CD14-positive monocyte (primary cell): Measurements from ENCODE around the gene UGCG. TPM values are rescaled to one million over a fixed set of nuclear protein-coding genes. Genes with fewer than 3 reads are reported as not detected.

Source experiments
- DNase-seq, 3 donors: peaks; one replicate each; pipeline ENCODE4 v3.0.0-alpha.2; 2011 to 2022
- H2AFZ ChIP-seq: 2 replicates; pipeline ENCODE4 v1.6.0; 2012; ENCODE audit warnings: mild to moderate bottlenecking, low read depth, low read length, inconsistent platforms; ENCODE audit not compliant: insufficient read depth, poor library complexity, severe bottlenecking
- H3K27ac ChIP-seq, 2 donors: 1 replicate in 1 of 2; 2 replicates in 1 of 2; pipeline ENCODE4 v1.5.1; 2012 to 2013; ENCODE audit warnings: low read length in 2 of 2, control low read depth in 1 of 2, inconsistent platforms in 1 of 2, low read depth in 1 of 2, mild to moderate bottlenecking in 1 of 2
- H3K27me3 ChIP-seq, 2 donors: one replicate each; pipeline versions ENCODE4 v1.6.0 to v1.6.1; 2011 to 2013; ENCODE audit warnings: low read length in 2 of 2; ENCODE audit not compliant: control insufficient read depth in 2 of 2, insufficient read depth in 2 of 2
- H3K36me3 ChIP-seq, 2 donors: replicated peaks in 1 of 2; 1 replicate in 1 of 2; 2 replicates in 1 of 2; pipeline versions ENCODE4 v1.5.1 to v1.6.1; 2012 to 2013; ENCODE audit warnings: low read length in 2 of 2, control low read depth in 1 of 2, inconsistent platforms in 1 of 2, mild to moderate bottlenecking in 1 of 2; ENCODE audit not compliant: insufficient read depth in 2 of 2, control insufficient read depth in 1 of 2
- H3K4me1 ChIP-seq, 2 donors: 1 replicate in 1 of 2; 2 replicates in 1 of 2; pipeline versions ENCODE4 v1.5.1 to v1.6.1; 2012 to 2013; ENCODE audit warnings: low read length in 2 of 2, control low read depth in 1 of 2, inconsistent platforms in 1 of 2, mild to moderate bottlenecking in 1 of 2, moderate library complexity in 1 of 2; ENCODE audit not compliant: insufficient read depth in 2 of 2, control insufficient read depth in 1 of 2
- H3K4me2 ChIP-seq: replicated peaks from 2 replicates; pipeline ENCODE3; 2012; ENCODE audit warnings: low read length, moderate library complexity, mild to moderate bottlenecking; ENCODE audit not compliant: poor library complexity, severe bottlenecking; ENCODE audit errors: extremely low read depth
- H3K4me3 ChIP-seq, 3 experiments: fragments of 200-600 bp in 1 of 3; sonication (generic) in 1 of 3; replicated peaks in 1 of 3; 1 replicate in 2 of 3; 2 replicates in 1 of 3; pipeline ENCODE4 v1.5.1; 2011 to 2013; ENCODE audit warnings: low read length in 3 of 3, mild to moderate bottlenecking in 3 of 3, control low read depth in 2 of 3, low read depth in 2 of 3, inconsistent platforms in 1 of 3, moderate library complexity in 1 of 3
- H3K79me2 ChIP-seq: 2 replicates; pipeline ENCODE4 v1.6.0; 2012; ENCODE audit warnings: mild to moderate bottlenecking, control low read depth, inconsistent platforms, low read length, moderate library complexity; ENCODE audit not compliant: insufficient read depth
- H3K9ac ChIP-seq: 2 replicates; pipeline ENCODE4 v1.6.0; 2017; ENCODE audit warnings: low read length, mild to moderate bottlenecking; ENCODE audit not compliant: insufficient read depth, poor library complexity, severe bottlenecking
- H3K9me3 ChIP-seq, 2 donors: replicated peaks in 1 of 2; 1 replicate in 1 of 2; 2 replicates in 1 of 2; pipeline versions ENCODE4 v1.5.1 to v1.6.1; 2012 to 2013; ENCODE audit warnings: low read length in 2 of 2, control low read depth in 1 of 2; ENCODE audit not compliant: control insufficient read depth in 1 of 2, insufficient read depth in 1 of 2
- H4K20me1 ChIP-seq: 2 replicates; pipeline ENCODE4 v1.6.0; 2012; ENCODE audit warnings: mild to moderate bottlenecking, low read length, control low read depth, moderate library complexity; ENCODE audit not compliant: insufficient read depth
- H3K27ac Mint-ChIP-seq, 7 donors: one replicate each; pipeline ENCODE4 v1.8.0; 2020; ENCODE audit warnings: mild to moderate bottlenecking in 7 of 7, mixed read lengths in 7 of 7, moderate library complexity in 6 of 7, inconsistent platforms in 2 of 7
- H3K27me3 Mint-ChIP-seq, 3 donors: one replicate each; pipeline ENCODE4 v1.8.0; 2021 to 2022; ENCODE audit warnings: low read depth in 3 of 3, mild to moderate bottlenecking in 3 of 3, mixed read lengths in 3 of 3, moderate library complexity in 3 of 3, inconsistent platforms in 1 of 3
- H3K36me3 Mint-ChIP-seq, 2 donors: one replicate each; pipeline ENCODE4 v1.8.0; 2020; ENCODE audit warnings: mixed read lengths in 2 of 2, inconsistent platforms in 1 of 2, mild to moderate bottlenecking in 1 of 2
- H3K4me1 Mint-ChIP-seq: one replicate; pipeline ENCODE4 v1.8.0; 2020; ENCODE audit warnings: mild to moderate bottlenecking, mixed read lengths
- H3K4me3 Mint-ChIP-seq, 2 donors: one replicate each; pipeline ENCODE4 v1.8.0; 2020; ENCODE audit warnings: mild to moderate bottlenecking in 2 of 2, mixed read lengths in 2 of 2, moderate library complexity in 1 of 2
- H3K9me3 Mint-ChIP-seq, 7 donors: one replicate each; pipeline ENCODE4 v1.8.0; 2020 to 2022; ENCODE audit warnings: mixed read lengths in 7 of 7, mild to moderate bottlenecking in 6 of 7, moderate library complexity in 6 of 7, inconsistent platforms in 2 of 7
- CTCF ChIP-seq: fragments of 200-600 bp; IDR thresholded peaks from one replicate; pipeline ENCODE4 v1.8.0; 2022; ENCODE audit warnings: antibody characterized with exemption, mild to moderate bottlenecking
- WGBS: methylation state at CpG from one replicate; pipeline ENCODE4 v1.1.5; 2013; ENCODE audit warnings: missing lambda C conversion rate; ENCODE audit not compliant: insufficient coverage; 5-methylcytosine and 5-hydroxymethylcytosine counted together
- intact Hi-C, 2 donors: fragments of 100-400 bp; cut with micrococcal nuclease; formaldehyde crosslinking; loops; one replicate each; pipeline versions ENCODE4 v1.15.0 to v1.15.1; 2023
- polyA plus RNA-seq, 3 donors: library from polyadenylated mRNA; depleted of rRNA in 1 of 3; unstranded in 2 of 3; stranded (reverse) in 1 of 3; fragments of 300-500 nt in 2 of 3; fragments of >200 nt in 1 of 3; fragmentation: Illumina TruSeq in 2 of 3; gene quantifications; 1 replicate in 2 of 3; 2 replicates in 1 of 3; pipeline ENCODE4 v1.2.3, GENCODE V29; 2012 to 2021

The UGCG gene
- polyA plus RNA-seq, 3 donors: 2.7 to 7.9 (median 4.1) TPM

GRCh38 chr9:111860443-111860842 is 36.2 kb upstream of the UGCG start:
- Histone ChIP-seq H3K36me3 (no peaks in the 10 kb centered on the region), H3K27me3 (no peaks in the 10 kb centered on the region), H3K9ac (no peak overlapping the region), H4K20me1 (no peaks in the 10 kb centered on the region), H3K4me2 (no peak overlapping the region), H3K79me2 (no peaks in the 10 kb centered on the region), H3K4me1 (no peaks in the 10 kb centered on the region), H3K4me3 (no peak overlapping the region), H3K27ac (no peak overlapping the region), H2AFZ (no peak overlapping the region), H3K9me3 (no peaks in the 10 kb centered on the region)
- Mint-ChIP-seq H3K9me3 (peaks cover 0 to 12% (median 2%) of the 10 kb centered on the region in 7 donors), H3K27ac (no peak overlapping the region), H3K27me3 (peaks cover 4 to 9% (median 5%) of the 10 kb centered on the region in 3 donors), H3K36me3 (no peaks in the 10 kb centered on the region), H3K4me1 (no peaks in the 10 kb centered on the region), H3K4me3 (no peak overlapping the region)
- TF ChIP-seq CTCF: no peak
- DNase-seq: no peak
- WGBS: no CpG with 5 or more reads among the region's 4 CpGs
- intact Hi-C loops: no loop called here

- TF ChIP-seq CTCF: no peak
- no peak overlapping the region for H3K4me3 Mint-ChIP-seq
- intact Hi-C loops: no loop called here
- H3K4me1 Mint-ChIP-seq: no peaks in the 10 kb centered on the region
- no peaks in the 10 kb centered on the region for H3K79me2 ChIP-seq
- H3K9ac ChIP-seq: no peak overlapping the region
- no peak for DNase-seq
- no peaks in the 10 kb centered on the region for H3K9me3 ChIP-seq
- peaks cover 0 to 12% (median 2%) of the 10 kb centered on the region in 7 donors for H3K9me3 Mint-ChIP-seq
- H3K27me3 ChIP-seq: no peaks in the 10 kb centered on the region
- H2AFZ ChIP-seq: no peak overlapping the region
- H3K27ac Mint-ChIP-seq: no peak overlapping the region
- no peak overlapping the region for H3K4me3 ChIP-seq
- peaks cover 3 to 6% (median 5%) of the 10 kb centered on the region in 3 donors for H3K27me3 Mint-ChIP-seq
- no peaks in the 10 kb centered on the region for H3K36me3 ChIP-seq
- 83% methylated on average over 1 of the region's 3 CpGs for WGBS
- no peaks in the 10 kb centered on the region for H3K36me3 Mint-ChIP-seq
- no peaks in the 10 kb centered on the region for H4K20me1 ChIP-seq
- H3K4me2 ChIP-seq: no peak overlapping the region
- no peak overlapping the region for H3K27ac ChIP-seq
- H3K4me1 ChIP-seq: no peaks in the 10 kb centered on the region
Measured at GRCh38 chr9:111863636-111864035, 33.0 kb upstream of the UGCG start.
